Measurements from ENCODE around the gene RBL2. TPM values are rescaled to one million over a fixed set of nuclear protein-coding genes. Genes with fewer than 3 reads are reported as not detected.

Gene RBL2
- total and polyA plus RNA-seq, 4 experiments from 2014 or later, result 254 to 364 (median 332) TPM

- Histone ChIP-seq H3K27ac (ENCODE audit: low read depth, low read length) (no peak overlapping the region), H3K4me3 (ENCODE audit: low read length in 2 of 2) (peak overlapping the region in 1 of 2 donors; percentile 36), H3K27me3 (ENCODE audit: insufficient read depth, low read length) (no peaks in the 10 kb centered on the region), H3K9me3 (ENCODE audit: control insufficient read depth in 1 of 2, low read length in 2 of 2) (no peaks in the 10 kb centered on the region), H3K4me1 (ENCODE audit: insufficient read depth, low read length) (peaks cover 44% of the 10 kb centered on the region), H3K36me3 (ENCODE audit: insufficient read depth, low read length) (peaks cover 32% of the 10 kb centered on the region)
- H3K9me3 Mint-ChIP-seq, result no peaks in the 10 kb centered on the region
- intact Hi-C loops (cut with micrococcal nuclease), result no loop called here
- peak overlapping the region; percentile 68 to 89 (median 82) for H3K4me3 Mint-ChIP-seq
- ChIA-PET CTCF (ENCODE audit: partially characterized antibody) (interaction anchor here (1.3 to 5.4 kb wide), 7 partner anchors 8 to 64 kb away, joined by 3 to 40 read pairs (median 5); partner anchors contain the start of gene RBL2), POLR2A (ENCODE audit: partially characterized antibody) (interaction anchor here (0.6 to 18.6 kb wide), 8 partner anchors 8 to 55 kb away, joined by 3 to 276 read pairs (median 14); partner anchors contain the start of genes AKTIP and RBL2)
- no peaks in the 10 kb centered on the region for H3K27me3 Mint-ChIP-seq
- H3K36me3 Mint-ChIP-seq, result peaks cover 56 to 62% of the 10 kb centered on the region in 2 donors
- peak overlapping the region; percentile 51 to 92 (median 82) for H3K27ac Mint-ChIP-seq
- no peak for DNase-seq
- H3K4me1 Mint-ChIP-seq, result peaks cover 29 to 60% (median 42%) of the 10 kb centered on the region in 4 donors
These were observed 11.8 kb downstream of the RBL2 start for GRCh38 chr16:53446090-53446489.

DNA sequence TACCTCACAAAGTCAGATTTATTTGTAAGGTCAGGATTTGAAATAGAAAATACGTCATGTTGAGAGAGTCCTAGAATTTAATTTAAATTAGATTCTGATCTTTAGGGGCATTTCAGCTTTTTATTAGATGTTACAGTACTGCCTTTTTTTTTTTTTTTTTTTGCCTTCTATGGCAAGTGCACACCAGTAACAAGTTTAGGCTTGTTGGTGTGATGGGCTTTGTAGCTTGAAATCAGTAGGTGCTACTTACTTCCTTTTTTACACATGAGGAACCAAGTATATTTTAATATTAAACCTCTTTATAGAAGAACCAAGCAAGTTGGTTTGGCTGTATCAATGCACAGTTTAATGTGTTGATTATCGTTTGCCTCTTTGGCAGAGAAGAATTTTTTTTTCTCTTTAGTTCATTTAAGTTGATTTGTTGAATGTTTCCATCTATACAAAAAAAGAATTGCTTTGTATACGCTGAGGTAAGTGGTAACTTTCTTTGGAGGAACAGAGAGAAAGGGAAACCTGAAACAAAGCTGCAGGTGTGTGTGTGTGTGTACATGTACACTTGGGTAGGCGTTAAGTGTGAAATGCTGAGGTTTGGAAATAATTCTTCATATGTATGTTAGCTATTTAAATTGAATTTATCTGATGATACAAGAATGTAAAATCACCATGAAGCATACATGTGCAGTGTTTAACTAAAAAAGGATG is 15.7 kb downstream of the RBL2 start:
- Histone ChIP-seq H3K4me3 (ENCODE audit: low read length in 2 of 2) (peak overlapping the region in 1 of 2 donors; percentile 10), H3K27ac (ENCODE audit: low read depth, low read length) (peak overlapping the region; percentile 14), H3K9me3 (ENCODE audit: control insufficient read depth in 1 of 2, low read length in 2 of 2) (no peaks in the 10 kb centered on the region), H3K4me1 (ENCODE audit: insufficient read depth, low read length) (peaks cover 80% of the 10 kb centered on the region), H3K27me3 (ENCODE audit: insufficient read depth, low read length) (no peaks in the 10 kb centered on the region), H3K36me3 (ENCODE audit: insufficient read depth, low read length) (peaks cover 16% of the 10 kb centered on the region)
- POLR2A ChIA-PET (ENCODE audit: partially characterized antibody), result interaction anchor here (0.7 to 18.6 kb wide), 8 partner anchors 8 to 77 kb away, joined by 3 to 276 read pairs (median 6); partner anchors contain the start of genes AKTIP and RBL2
- intact Hi-C loops (cut with micrococcal nuclease), result loop anchor here (1.0 kb wide), 1 partner anchor 7 kb away; no protein-coding TSS in a partner anchor
- Mint-ChIP-seq H3K36me3 (peaks cover 51 to 57% of the 10 kb centered on the region in 2 donors), H3K9me3 (peaks cover 0 to 2% (median 0%) of the 10 kb centered on the region in 8 donors), H3K4me1 (peaks cover 44 to 83% (median 61%) of the 10 kb centered on the region in 4 donors), H3K27me3 (no peaks in the 10 kb centered on the region), H3K27ac (peak overlapping the region; percentile 77 to 90 (median 85)), H3K4me3 (peak overlapping the region; percentile 74 to 88 (median 84))
- CTCF ChIA-PET (ENCODE audit: partially characterized antibody), result interaction anchor here (1.2 to 5.4 kb wide), 4 partner anchors 7 to 45 kb away, joined by 3 to 40 read pairs (median 11); no protein-coding TSS in a partner anchor
- peak in 1 of 5 donors; percentile 17 for DNase-seq

- H3K9me3 ChIP-seq (ENCODE audit: control insufficient read depth in 1 of 2, low read length in 2 of 2), result no peaks in the 10 kb centered on the region
- peaks cover 8% of the 10 kb centered on the region for H3K36me3 ChIP-seq (ENCODE audit: insufficient read depth, low read length)
- Mint-ChIP-seq H3K4me3 (peak overlapping the region; percentile 29 to 88 (median 68)), H3K9me3 (peaks cover 0 to 5% (median 0%) of the 10 kb centered on the region in 8 donors), H3K36me3 (peaks cover 57 to 58% of the 10 kb centered on the region in 2 donors), H3K27me3 (no peaks in the 10 kb centered on the region), H3K27ac (peak overlapping the region; percentile 33 to 91 (median 88)), H3K4me1 (peaks cover 57 to 89% (median 74%) of the 10 kb centered on the region in 4 donors)
- H3K4me3 ChIP-seq (ENCODE audit: low read length in 2 of 2), result no peak overlapping the region
- ChIA-PET POLR2A (ENCODE audit: partially characterized antibody) (interaction anchor here (1.0 to 18.6 kb wide), 8 partner anchors 9 to 56 kb away, joined by 3 to 364 read pairs (median 4); partner anchors contain the start of genes AKTIP and RBL2), CTCF (ENCODE audit: partially characterized antibody) (interaction anchor here (1.0 to 1.5 kb wide), 4 partner anchors 9 to 40 kb away, joined by 3 to 11 read pairs (median 4); no protein-coding TSS in a partner anchor)
- peak overlapping the region; percentile 18 for H3K27ac ChIP-seq (ENCODE audit: low read depth, low read length)
- H3K27me3 ChIP-seq (ENCODE audit: insufficient read depth, low read length), result no peaks in the 10 kb centered on the region
- intact Hi-C loops (cut with micrococcal nuclease), result no loop called here
- peaks cover 92% of the 10 kb centered on the region for H3K4me1 ChIP-seq (ENCODE audit: insufficient read depth, low read length)
- DNase-seq, result peak; percentile 15 to 49 (median 22)
These were observed 19.7 kb downstream of the RBL2 start for GRCh38 chr16:53453928-53454327.

DNA sequence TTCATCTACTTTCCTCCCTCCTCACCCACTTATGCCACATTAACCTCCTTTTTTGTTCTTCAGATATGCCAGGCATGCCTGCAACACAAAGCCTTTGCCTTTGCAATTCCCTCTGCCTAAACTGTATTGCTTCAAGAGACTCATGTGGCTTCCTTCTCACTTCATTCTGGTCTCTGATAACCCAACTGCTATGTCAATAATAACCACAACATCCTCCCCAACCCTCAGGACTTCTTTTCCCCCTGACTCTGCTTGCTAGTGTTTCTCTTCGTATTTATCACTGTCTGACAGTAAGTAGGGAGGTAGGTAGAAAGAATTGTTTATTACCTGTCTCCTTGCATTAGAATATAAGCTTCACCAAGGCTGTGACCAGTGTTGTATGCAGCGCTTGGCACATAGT is 22.4 kb downstream of the RBL2 start:
- H3K4me1 ChIP-seq (ENCODE audit: insufficient read depth, low read length), result peaks cover 92% of the 10 kb centered on the region
- peak overlapping the region in 1 of 2 donors; percentile 34 for H3K4me3 ChIP-seq (ENCODE audit: low read length in 2 of 2)
- H3K27me3 Mint-ChIP-seq, result no peaks in the 10 kb centered on the region
- peak overlapping the region; percentile 42 for H3K27ac ChIP-seq (ENCODE audit: low read depth, low read length)
- H3K9me3 ChIP-seq (ENCODE audit: control insufficient read depth in 1 of 2, low read length in 2 of 2), result no peaks in the 10 kb centered on the region
- POLR2A ChIA-PET (ENCODE audit: partially characterized antibody), result interaction anchor here (0.9 to 18.6 kb wide), 16 partner anchors 9 to 357 kb away, joined by 3 to 364 read pairs (median 12); partner anchors contain the start of genes AKTIP, FTO, RBL2 and RPGRIP1L
- peak overlapping the region; percentile 78 to 95 (median 88) for H3K4me3 Mint-ChIP-seq
- peak overlapping the region; percentile 88 to 99 (median 94) for H3K27ac Mint-ChIP-seq
- DNase-seq, result peak; percentile 80 to 90 (median 86)
- H3K9me3 Mint-ChIP-seq, result peaks cover 0 to 5% (median 0%) of the 10 kb centered on the region in 8 donors
- peaks cover 64 to 70% of the 10 kb centered on the region in 2 donors for H3K36me3 Mint-ChIP-seq
- no peaks in the 10 kb centered on the region for H3K27me3 ChIP-seq (ENCODE audit: insufficient read depth, low read length)
- peaks cover 20% of the 10 kb centered on the region for H3K36me3 ChIP-seq (ENCODE audit: insufficient read depth, low read length)
- peaks cover 61 to 97% (median 80%) of the 10 kb centered on the region in 4 donors for H3K4me1 Mint-ChIP-seq
- CTCF ChIA-PET (ENCODE audit: partially characterized antibody), result interaction anchor here (0.9 to 3.8 kb wide), 10 partner anchors 8 to 63 kb away, joined by 3 to 57 read pairs (median 4); partner anchors contain the start of genes AKTIP and RBL2
- intact Hi-C loops (cut with micrococcal nuclease), result loop anchor here (1.0 to 5.0 kb wide), 7 partner anchors 7 to 326 kb away; partner anchors contain the start of gene AKTIP

- POLR2A ChIA-PET (ENCODE audit: partially characterized antibody), result interaction anchor here (0.7 to 18.6 kb wide), 21 partner anchors 8 to 327 kb away, joined by 3 to 364 read pairs (median 7); partner anchors contain the start of genes AKTIP, FTO, RBL2 and RPGRIP1L
- CTCF ChIA-PET (ENCODE audit: partially characterized antibody), result interaction anchor here (0.9 to 3.8 kb wide), 13 partner anchors 11 to 61 kb away, joined by 3 to 57 read pairs (median 4); partner anchors contain the start of genes AKTIP and RBL2
- intact Hi-C loops (cut with micrococcal nuclease), result loop anchor here (1.0 to 5.0 kb wide), 6 partner anchors 8 to 327 kb away; no protein-coding TSS in a partner anchor
- H3K4me1 Mint-ChIP-seq, result peaks cover 61 to 96% (median 80%) of the 10 kb centered on the region in 4 donors
- H3K27me3 Mint-ChIP-seq, result no peaks in the 10 kb centered on the region
- peaks cover 0 to 5% (median 0%) of the 10 kb centered on the region in 8 donors for H3K9me3 Mint-ChIP-seq
- H3K4me1 ChIP-seq (ENCODE audit: insufficient read depth, low read length), result peaks cover 92% of the 10 kb centered on the region
- H3K27me3 ChIP-seq (ENCODE audit: insufficient read depth, low read length), result no peaks in the 10 kb centered on the region
- peak overlapping the region; percentile 88 to 99 (median 94) for H3K27ac Mint-ChIP-seq
- no peaks in the 10 kb centered on the region for H3K9me3 ChIP-seq (ENCODE audit: control insufficient read depth in 1 of 2, low read length in 2 of 2)
- H3K27ac ChIP-seq (ENCODE audit: low read depth, low read length), result peak overlapping the region; percentile 42
- H3K4me3 ChIP-seq (ENCODE audit: low read length in 2 of 2), result peak overlapping the region; percentile 34 to 38
- H3K36me3 ChIP-seq (ENCODE audit: insufficient read depth, low read length), result peaks cover 30% of the 10 kb centered on the region
- peaks cover 68 to 73% of the 10 kb centered on the region in 2 donors for H3K36me3 Mint-ChIP-seq
- DNase-seq, result peak; percentile 85 to 93 (median 89)
- peak overlapping the region; percentile 78 to 95 (median 88) for H3K4me3 Mint-ChIP-seq
These were observed 23.4 kb downstream of the RBL2 start for GRCh38 chr16:53457670-53458069.

- Histone ChIP-seq H3K27me3 (ENCODE audit: insufficient read depth, low read length) (no peaks in the 10 kb centered on the region), H3K4me3 (ENCODE audit: low read length in 2 of 2) (no peak overlapping the region), H3K9me3 (ENCODE audit: control insufficient read depth in 1 of 2, low read length in 2 of 2) (no peaks in the 10 kb centered on the region), H3K27ac (ENCODE audit: low read depth, low read length) (peak overlapping the region; percentile 10), H3K4me1 (ENCODE audit: insufficient read depth, low read length) (peaks cover 92% of the 10 kb centered on the region), H3K36me3 (ENCODE audit: insufficient read depth, low read length) (peaks cover 37% of the 10 kb centered on the region)
- ChIA-PET CTCF (ENCODE audit: partially characterized antibody) (interaction anchor here (0.7 to 3.8 kb wide), 6 partner anchors 12 to 238 kb away, joined by 3 to 57 read pairs (median 13); partner anchors contain the start of genes AKTIP and RBL2), POLR2A (ENCODE audit: partially characterized antibody) (interaction anchor here (0.7 to 18.6 kb wide), 11 partner anchors 10 to 86 kb away, joined by 3 to 364 read pairs (median 7); partner anchors contain the start of genes AKTIP and RBL2)
- peaks cover 69 to 78% of the 10 kb centered on the region in 2 donors for H3K36me3 Mint-ChIP-seq
- H3K27ac Mint-ChIP-seq, result peak overlapping the region; percentile 81 to 99 (median 94)
- intact Hi-C loops (cut with micrococcal nuclease), result loop anchor here (5.0 kb wide), 1 partner anchor 156 kb away; no protein-coding TSS in a partner anchor
- no peaks in the 10 kb centered on the region for H3K27me3 Mint-ChIP-seq
- DNase-seq, result no peak
- H3K4me3 Mint-ChIP-seq, result peak overlapping the region; percentile 10 to 95 (median 83)
- peaks cover 0 to 5% (median 0%) of the 10 kb centered on the region in 8 donors for H3K9me3 Mint-ChIP-seq
- peaks cover 60 to 92% (median 78%) of the 10 kb centered on the region in 4 donors for H3K4me1 Mint-ChIP-seq
These were observed 24.4 kb downstream of the RBL2 start for GRCh38 chr16:53458635-53459034.
